Endothelial cell (in vitro differentiated cells): ENCODE data around the gene TNFRSF25. TPM values are rescaled to one million over a fixed set of nuclear protein-coding genes. Genes with fewer than 3 reads are reported as not detected.
A peak's percentile ranks its signal among the peaks of the same experiment; 100 is the strongest.

Source experiments
- DNase-seq: peaks from one replicate; pipeline ENCODE4 v3.0.0; 2021; ENCODE audit warnings: low spot score
- H3K27ac Mint-ChIP-seq: one replicate; pipeline ENCODE4 v1.8.0; 2021; ENCODE audit warnings: mixed read lengths, inconsistent platforms; ENCODE audit not compliant: unreplicated experiment
- H3K27me3 Mint-ChIP-seq: one replicate; pipeline ENCODE4 v1.8.0; 2021; ENCODE audit warnings: mild to moderate bottlenecking, moderate library complexity, mixed read lengths, inconsistent platforms; ENCODE audit not compliant: unreplicated experiment
- H3K36me3 Mint-ChIP-seq: one replicate; pipeline ENCODE4 v1.8.0; 2021; ENCODE audit warnings: mild to moderate bottlenecking, low read depth, mixed read lengths, inconsistent platforms; ENCODE audit not compliant: unreplicated experiment
- H3K4me1 Mint-ChIP-seq: one replicate; pipeline ENCODE4 v1.8.0; 2021; ENCODE audit warnings: mild to moderate bottlenecking, mixed read lengths, inconsistent platforms; ENCODE audit not compliant: unreplicated experiment
- H3K4me3 Mint-ChIP-seq: one replicate; pipeline ENCODE4 v1.8.0; 2021; ENCODE audit warnings: mild to moderate bottlenecking, mixed read lengths, inconsistent platforms; ENCODE audit not compliant: unreplicated experiment
- H3K9me3 Mint-ChIP-seq: one replicate; pipeline ENCODE4 v1.8.0; 2021; ENCODE audit warnings: mixed read lengths, inconsistent platforms; ENCODE audit not compliant: unreplicated experiment
- CTCF ChIP-seq: fragments of 200-600 bp; sonication (generic); IDR thresholded peaks from one replicate; pipeline ENCODE4 v1.5.0; 2021; ENCODE audit warnings: antibody characterized with exemption; ENCODE audit not compliant: unreplicated experiment
- total RNA-seq: library from RNA; stranded (reverse); fragmentation: NEBNext Ultra II Directional; extraction: Animal tissue kit (Norgen Biotek cat#: 25700); gene quantifications from one replicate; pipeline ENCODE4 v1.2.1, GENCODE V29; 2021; ENCODE audit not compliant: unreplicated experiment

TNFRSF25 gene
- total RNA-seq, 1 donor from 2014 or later: 104 TPM

DNA sequence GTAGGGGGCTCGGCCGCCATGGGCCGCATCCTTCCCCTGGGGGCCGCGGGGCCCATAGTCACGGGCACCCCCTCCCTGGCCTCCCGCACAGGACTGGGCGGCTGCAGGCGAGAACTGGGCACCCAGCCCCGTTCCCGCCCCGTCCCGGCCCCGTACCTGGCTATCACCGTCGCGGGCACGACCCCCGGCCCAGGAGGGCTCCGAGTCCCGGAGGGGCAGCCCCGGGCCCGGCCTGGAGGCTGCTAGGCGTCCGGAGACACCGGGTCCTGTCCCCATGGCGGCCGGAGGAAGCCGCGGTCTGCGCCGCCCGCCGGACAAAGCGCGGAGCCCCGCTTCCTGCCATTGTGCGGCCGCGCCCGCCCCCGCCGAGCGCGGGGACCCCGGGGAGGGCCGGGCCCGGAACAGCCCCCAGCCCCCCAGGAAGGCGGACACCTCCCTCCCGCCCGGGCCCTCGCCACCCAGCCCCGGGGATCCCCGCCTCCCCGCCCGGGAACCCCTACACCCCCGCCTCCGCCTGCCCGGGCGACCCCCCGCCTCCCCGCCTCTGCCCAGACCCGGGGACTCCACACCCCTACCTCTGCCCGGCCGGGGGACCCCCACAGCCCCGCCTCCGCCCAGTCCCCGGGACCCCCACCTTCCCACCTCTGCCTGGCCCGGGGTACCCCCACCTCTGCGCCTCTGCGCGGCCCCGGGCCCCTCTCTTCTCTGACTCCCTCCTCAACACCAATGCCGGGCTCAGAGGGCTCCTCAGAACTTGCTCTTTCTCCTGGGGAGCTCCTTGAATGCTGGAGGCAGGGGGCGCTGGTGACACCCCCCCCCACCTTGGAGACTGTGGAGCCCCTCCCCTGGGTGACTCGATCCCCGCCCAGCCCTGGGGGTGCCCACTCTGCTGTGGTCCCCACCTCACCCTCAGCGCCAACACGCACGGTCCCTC lies 19.5 kb upstream of the TNFRSF25 start:
- peak overlapping the region; percentile 86 for H3K4me3 Mint-ChIP-seq
- H3K27me3 Mint-ChIP-seq: peaks cover 12% of the 10 kb centered on the region
- H3K27ac Mint-ChIP-seq: peak overlapping the region; percentile 92
- DNase-seq: peak; percentile 67
- H3K9me3 Mint-ChIP-seq: no peaks in the 10 kb centered on the region
- TF ChIP-seq CTCF: no peak
- peaks cover 45% of the 10 kb centered on the region for H3K4me1 Mint-ChIP-seq
- H3K36me3 Mint-ChIP-seq: peaks cover 17% of the 10 kb centered on the region

DNA sequence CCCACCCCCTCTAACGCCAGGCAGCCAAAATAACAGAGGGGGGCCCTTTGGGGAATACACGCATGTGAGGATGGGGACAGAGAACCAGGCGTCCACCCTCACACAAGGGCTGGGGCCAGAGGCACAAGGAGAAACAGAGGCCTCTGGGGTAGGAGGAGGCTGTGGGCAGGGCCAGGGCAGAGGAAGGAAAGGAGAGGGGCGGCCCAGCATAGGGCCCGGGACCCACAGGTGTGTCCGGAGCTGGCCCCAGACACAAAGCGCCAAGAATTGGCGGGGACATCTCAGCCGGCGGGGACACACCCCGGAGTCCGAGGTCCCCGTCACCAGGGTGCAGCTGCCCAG lies 18.8 kb upstream of the TNFRSF25 start:
- DNase-seq: no peak
- Mint-ChIP-seq H3K9me3 (no peaks in the 10 kb centered on the region), H3K36me3 (peaks cover 17% of the 10 kb centered on the region), H3K4me3 (peak overlapping the region; percentile 96), H3K27me3 (peaks cover 12% of the 10 kb centered on the region), H3K4me1 (peaks cover 45% of the 10 kb centered on the region), H3K27ac (peak overlapping the region; percentile 89)
- TF ChIP-seq CTCF: no peak

DNA sequence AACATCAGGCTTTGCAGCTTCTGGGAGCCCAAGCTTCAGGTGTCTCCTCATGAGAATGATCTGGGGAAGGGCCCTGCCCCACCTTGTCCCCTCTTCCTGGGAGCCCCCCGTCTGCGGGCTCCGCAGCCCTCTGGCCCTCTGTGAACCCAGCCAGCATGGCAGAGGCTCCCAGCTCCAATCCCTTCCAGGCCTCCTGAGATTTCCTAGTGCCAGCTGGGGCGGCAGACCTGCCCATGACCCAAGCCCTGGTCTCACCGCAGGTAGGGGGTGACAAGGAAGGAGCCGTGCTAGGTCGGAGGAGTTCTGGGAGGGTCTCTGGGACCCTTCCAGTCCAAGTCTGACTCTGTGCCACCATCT lies 17.8 kb upstream of the TNFRSF25 start:
- peaks cover 47% of the 10 kb centered on the region for H3K4me1 Mint-ChIP-seq
- no peak for DNase-seq
- peak overlapping the region; percentile 89 for H3K27ac Mint-ChIP-seq
- peaks cover 20% of the 10 kb centered on the region for H3K36me3 Mint-ChIP-seq
- no peak for TF ChIP-seq CTCF
- H3K4me3 Mint-ChIP-seq: peak overlapping the region; percentile 96
- peaks cover 12% of the 10 kb centered on the region for H3K27me3 Mint-ChIP-seq
- no peaks in the 10 kb centered on the region for H3K9me3 Mint-ChIP-seq

DNA sequence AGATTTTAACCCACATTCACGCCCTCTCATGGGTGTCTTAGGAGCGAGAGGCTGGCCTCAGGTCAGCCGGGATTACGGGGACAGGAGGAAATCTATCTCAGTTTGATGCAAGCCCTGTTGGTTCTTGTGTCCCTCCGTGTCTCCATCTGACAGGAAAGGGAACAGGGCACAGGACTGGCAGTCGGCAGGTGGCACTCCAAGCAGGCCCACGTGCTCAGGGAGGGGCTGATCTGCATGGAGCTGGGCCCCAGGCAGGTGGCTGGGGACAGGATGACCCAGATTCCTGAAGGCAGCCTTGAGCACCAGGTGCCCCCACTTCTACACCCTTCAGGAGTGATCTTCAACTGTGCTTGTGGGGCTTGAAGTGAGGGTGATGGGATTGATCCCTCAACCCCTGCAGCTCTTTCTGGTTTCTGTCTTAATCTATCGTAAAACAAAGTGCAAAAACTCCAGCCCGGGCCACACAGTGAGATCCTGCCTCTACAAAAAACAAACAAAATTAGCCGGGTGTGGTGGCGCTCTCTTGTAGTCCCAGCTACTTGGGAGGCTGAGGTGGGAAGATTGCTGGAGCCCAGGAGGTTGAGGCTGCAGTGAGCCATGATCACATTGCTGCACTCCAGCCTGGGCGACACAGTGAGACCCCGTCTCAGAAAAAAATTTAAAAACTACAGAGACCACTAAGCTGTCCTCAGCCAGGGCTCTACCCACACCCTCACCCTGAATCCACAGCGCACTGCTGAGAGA lies 17.2 kb upstream of the TNFRSF25 start:
- peaks cover 45% of the 10 kb centered on the region for H3K4me1 Mint-ChIP-seq
- peaks cover 21% of the 10 kb centered on the region for H3K36me3 Mint-ChIP-seq
- H3K27me3 Mint-ChIP-seq: peaks cover 12% of the 10 kb centered on the region
- H3K9me3 Mint-ChIP-seq: no peaks in the 10 kb centered on the region
- DNase-seq: no peak
- TF ChIP-seq CTCF: no peak
- no peak overlapping the region for H3K27ac Mint-ChIP-seq
- H3K4me3 Mint-ChIP-seq: peak overlapping the region; percentile 96

- H3K27me3 Mint-ChIP-seq: peaks cover 12% of the 10 kb centered on the region
Observed at GRCh38 chr1:6481820-6482219, 15.8 kb upstream of the TNFRSF25 start.

More at GRCh38 chr1:6481820-6482219, 15.8 kb upstream of the TNFRSF25 start:
- peaks cover 40% of the 10 kb centered on the region for H3K4me1 Mint-ChIP-seq
- H3K4me3 Mint-ChIP-seq: no peak overlapping the region
- H3K9me3 Mint-ChIP-seq: no peaks in the 10 kb centered on the region
- H3K27ac Mint-ChIP-seq: peak overlapping the region; percentile 7
- DNase-seq: no peak
- H3K36me3 Mint-ChIP-seq: peaks cover 17% of the 10 kb centered on the region
- no peak for TF ChIP-seq CTCF
